ENCODE measurements around the gene LONRF2. TPM values are rescaled to one million over a fixed set of nuclear protein-coding genes. Genes with fewer than 3 reads are reported as not detected.

Gene LONRF2
- total and polyA plus RNA-seq, 2 of the 4 experiments (the other 2 are of a cell fraction) = 0.19 to 0.54 TPM

GRCh38 chr2:100228415-100228814, 93.9 kb downstream of the LONRF2 start:
- no peak overlapping the region for H4K91ac ChIP-seq (ENCODE audit: insufficient read depth, low read depth, low read length)
- dilution Hi-C loops (cut with HindIII; ENCODE audit: low sequenced_read_pairs, unreplicated experiment) (no loop called here), intact Hi-C loops (cut with micrococcal nuclease) (no loop called here)

More at GRCh38 chr2:100228415-100228814, 93.9 kb downstream of the LONRF2 start:
- no peaks in the 10 kb centered on the region for H3K36me3 ChIP-seq (ENCODE audit: control insufficient read depth, insufficient read depth, low read length)
- H3K9me1 ChIP-seq (ENCODE audit: insufficient read depth, low read length) = peaks cover 4% of the 10 kb centered on the region
- ChIA-PET CTCF (interaction anchor here (0.6 kb wide), 2 partner anchors 525 to 1621 kb away, joined by 3 to 5 read pairs; no protein-coding TSS in a partner anchor), POLR2A (ENCODE audit: unreplicated experiment) (no interaction called here)
- H2AK5ac ChIP-seq (ENCODE audit: low read depth, low read length) = no peak overlapping the region
- no peaks in the 10 kb centered on the region for H3K4me1 ChIP-seq (ENCODE audit: control insufficient read depth, insufficient read depth, low read length)
- H3K14ac ChIP-seq (replicated peaks; ENCODE audit: low read depth, low read length) = no peak overlapping the region
- no peak overlapping the region for H3K27ac ChIP-seq (ENCODE audit: insufficient read depth, low read length)
- H3K4me3 ChIP-seq (ENCODE audit: insufficient read depth, low read depth, low read length) = no peak overlapping the region
- no peak overlapping the region for H3K4ac ChIP-seq (ENCODE audit: low read depth, low read length)
- no peak overlapping the region for H3K56ac ChIP-seq (ENCODE audit: extremely low read depth, insufficient read depth, low read length)
- no peak overlapping the region for H3K23ac ChIP-seq (ENCODE audit: low read depth, low read length)
- DNase-seq = no peak
- no TSS peak for BruUV-seq (replicated peaks)
- H4K20me1 ChIP-seq (ENCODE audit: insufficient read depth, low read length) = no peaks in the 10 kb centered on the region
- ATAC-seq (ENCODE audit: low read depth) = no peak
- in situ Hi-C loops (cut with MboI; ENCODE audit: low sequenced_read_pairs) = no loop called here
- H2BK20ac ChIP-seq (ENCODE audit: low read depth, low read length) = no peak overlapping the region
- no peak overlapping the region for H3K9ac ChIP-seq (ENCODE audit: low read depth, low read length)
- no CpG with 5 or more reads among the region's 3 CpGs for WGBS, 2 experiments (ENCODE audit: extremely low coverage in 2 of 2, insufficient read length in 1 of 2)
- TF ChIP-seq ELK1 (IDR thresholded peaks at IDR 0.05; ENCODE audit: borderline replicate concordance, low read depth, low read length) = no peak
- no peak for TF ChIP-seq NFE2L2 (IDR thresholded peaks at IDR 0.05; ENCODE audit: low read depth, low read length)
- TF ChIP-seq USF2 (IDR thresholded peaks at IDR 0.05; ENCODE audit: low read depth, low read length) = no peak
- TF ChIP-seq SMC3 (IDR thresholded peaks at IDR 0.05; ENCODE audit: low read depth, low read length) = no peak
- TF ChIP-seq CHD1 (IDR thresholded peaks at IDR 0.05; ENCODE audit: low read depth, low read length) = no peak
- TF ChIP-seq MAFK (IDR thresholded peaks at IDR 0.05; ENCODE audit: low read depth, low read length) = no peak
- no peak for TF ChIP-seq FOS (IDR thresholded peaks at IDR 0.05; ENCODE audit: low read depth, low read length)
- TF ChIP-seq MXI1 (IDR thresholded peaks at IDR 0.05; ENCODE audit: borderline replicate concordance, low read depth, low read length) = no peak
- TF ChIP-seq RAD21 (IDR thresholded peaks at IDR 0.05; ENCODE audit: low read length) = no peak
- TF ChIP-seq BHLHE40 (IDR thresholded peaks at IDR 0.05; ENCODE audit: low read depth, low read length) = no peak
- TF ChIP-seq CEBPB (IDR thresholded peaks at IDR 0.05; ENCODE audit: low read depth, low read length) = no peak
- no peak for TF ChIP-seq POLR2A (IDR thresholded peaks at IDR 0.05; ENCODE audit: low read depth, low read length)
- no peak for TF ChIP-seq RFX5 (IDR thresholded peaks at IDR 0.05; ENCODE audit: low read depth, low read length)
- no peak for TF ChIP-seq CTCF (conservative IDR thresholded peaks at IDR 0.05; ENCODE audit: low read depth, low read length)
- no peak for TF ChIP-seq RCOR1 (IDR thresholded peaks at IDR 0.05; ENCODE audit: insufficient replicate concordance, low read length)
- no peak for TF ChIP-seq MAZ (IDR thresholded peaks at IDR 0.05; ENCODE audit: borderline replicate concordance, low read depth, low read length)
- H2BK15ac ChIP-seq (ENCODE audit: low read depth, low read length) = no peak overlapping the region
- H2BK5ac ChIP-seq (ENCODE audit: low read depth, low read length, poor library complexity, severe bottlenecking) = no peak overlapping the region
- H3K18ac ChIP-seq (ENCODE audit: low read depth, low read length) = no peak overlapping the region
- no peaks in the 10 kb centered on the region for H3K79me1 ChIP-seq (ENCODE audit: low read depth in 1 of 2, low read length in 2 of 2)
- no peak overlapping the region for H4K5ac ChIP-seq (ENCODE audit: low read depth, low read length)
- H3K9me3 ChIP-seq (ENCODE audit: control insufficient read depth, insufficient read depth, low read length) = peaks cover 2% of the 10 kb centered on the region; the same call in 1 of the 2 replicates
- H3K4me2 ChIP-seq (ENCODE audit: low read depth, low read length) = no peak overlapping the region
- no peak overlapping the region for H2AK9ac ChIP-seq (replicated peaks; ENCODE audit: low read depth, low read length, poor library complexity)
- H2BK120ac ChIP-seq (ENCODE audit: low read depth, low read length) = no peak overlapping the region
- no peak overlapping the region for H2AFZ ChIP-seq (replicated peaks; ENCODE audit: low read length, poor library complexity)
- peaks cover 24% of the 10 kb centered on the region for H3K27me3 ChIP-seq (ENCODE audit: control insufficient read depth, insufficient read depth, low read length)
- H4K8ac ChIP-seq (ENCODE audit: low read depth in 2 of 2, low read length in 2 of 2) = no peak overlapping the region

Measured in IMR-90 (cell line).